Stimulated activated naive CD8-positive, alpha-beta T cell treated with anti-CD3 and anti-CD28 coated beads, Interleukin-15, Interleukin-2, amounts not matched to agents 100 ng/mL and 50 ng/mL, for 24 hours (primary cell): ENCODE data around the gene SLC47A1.

ENCODE experiments used
- H3K27ac Mint-ChIP-seq: one replicate; pipeline ENCODE4 v1.8.0; 2021; ENCODE audit warnings: mild to moderate bottlenecking, mixed read lengths
- H3K27me3 Mint-ChIP-seq: one replicate; pipeline ENCODE4 v1.8.0; 2021; ENCODE audit warnings: mixed read lengths
- H3K36me3 Mint-ChIP-seq: one replicate; pipeline ENCODE4 v1.8.0; 2021; ENCODE audit warnings: low read depth, mixed read lengths
- H3K4me1 Mint-ChIP-seq: one replicate; pipeline ENCODE4 v1.8.0; 2021; ENCODE audit warnings: low read depth, mixed read lengths
- H3K4me3 Mint-ChIP-seq: one replicate; pipeline ENCODE4 v1.8.0; 2021; ENCODE audit warnings: mild to moderate bottlenecking, mixed read lengths
- H3K9me3 Mint-ChIP-seq: one replicate; pipeline ENCODE4 v1.8.0; 2021; ENCODE audit warnings: mixed read lengths

The SLC47A1 gene

GRCh38 chr17:19590451-19590850 lies 56.8 kb downstream of the SLC47A1 start:
- Mint-ChIP-seq H3K4me1 (no peaks in the 10 kb centered on the region), H3K36me3 (no peaks in the 10 kb centered on the region), H3K9me3 (no peaks in the 10 kb centered on the region), H3K27me3 (no peaks in the 10 kb centered on the region), H3K4me3 (no peak overlapping the region), H3K27ac (no peak overlapping the region)

DNA sequence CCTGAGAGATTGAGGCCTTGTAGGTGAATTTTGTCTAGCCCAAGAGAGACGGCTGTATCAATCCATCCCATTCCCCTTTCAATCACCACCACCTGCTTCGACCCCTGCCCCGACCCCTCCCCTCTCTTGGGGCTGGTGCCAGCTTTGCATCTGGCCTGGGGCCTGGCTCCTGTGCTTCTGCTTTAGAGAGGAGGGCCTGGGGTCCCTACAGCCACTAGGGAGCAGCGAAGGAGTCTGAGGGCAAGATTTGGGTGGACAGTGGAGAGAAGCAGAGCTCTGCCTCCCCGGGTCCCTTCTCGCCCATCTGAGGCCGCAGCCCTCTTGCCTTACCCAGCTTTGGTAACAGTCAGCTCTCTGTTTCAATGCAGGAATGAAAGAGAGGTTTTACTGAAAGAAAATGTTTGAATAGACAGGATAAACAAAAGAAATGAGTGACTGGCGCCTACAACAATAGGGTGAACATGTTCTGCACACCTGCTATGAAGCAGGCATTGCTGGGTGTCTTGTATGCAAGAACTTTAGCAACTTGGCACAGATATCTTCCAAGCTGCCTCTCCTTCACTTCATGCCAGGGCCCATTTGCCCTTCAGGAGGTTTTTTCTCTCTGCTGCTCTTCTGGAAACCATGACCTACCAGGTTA lies 57.4 kb downstream of the SLC47A1 start:
- H3K4me3 Mint-ChIP-seq = no peak overlapping the region
- peaks cover under 1% of the 10 kb centered on the region for H3K27me3 Mint-ChIP-seq
- H3K4me1 Mint-ChIP-seq = no peaks in the 10 kb centered on the region
- H3K9me3 Mint-ChIP-seq = no peaks in the 10 kb centered on the region
- no peak overlapping the region for H3K27ac Mint-ChIP-seq
- no peaks in the 10 kb centered on the region for H3K36me3 Mint-ChIP-seq

DNA sequence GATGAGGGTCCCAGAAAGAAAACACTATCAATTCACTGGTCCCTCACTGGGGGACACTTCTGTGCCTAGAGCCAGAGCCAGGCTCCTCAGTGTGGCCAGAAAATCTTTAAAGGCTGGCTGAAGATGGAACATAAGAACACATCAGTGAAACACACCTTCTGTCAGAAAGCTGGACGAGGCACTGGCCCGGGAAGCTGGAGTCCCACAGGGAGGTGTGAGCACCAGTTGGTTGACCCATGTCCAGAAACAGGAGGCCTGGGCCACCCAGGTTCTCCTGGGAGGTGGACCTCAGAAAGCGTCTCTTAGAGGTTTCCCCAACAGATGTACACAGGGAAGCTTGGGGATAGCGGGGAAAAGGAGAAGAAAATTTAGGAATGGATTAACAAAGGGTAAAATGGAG lies 58.7 kb downstream of the SLC47A1 start:
- H3K4me3 Mint-ChIP-seq = no peak overlapping the region
- H3K27ac Mint-ChIP-seq = no peak overlapping the region
- peaks cover 3% of the 10 kb centered on the region for H3K27me3 Mint-ChIP-seq
- H3K36me3 Mint-ChIP-seq = no peaks in the 10 kb centered on the region
- H3K9me3 Mint-ChIP-seq = no peaks in the 10 kb centered on the region
- no peaks in the 10 kb centered on the region for H3K4me1 Mint-ChIP-seq

DNA sequence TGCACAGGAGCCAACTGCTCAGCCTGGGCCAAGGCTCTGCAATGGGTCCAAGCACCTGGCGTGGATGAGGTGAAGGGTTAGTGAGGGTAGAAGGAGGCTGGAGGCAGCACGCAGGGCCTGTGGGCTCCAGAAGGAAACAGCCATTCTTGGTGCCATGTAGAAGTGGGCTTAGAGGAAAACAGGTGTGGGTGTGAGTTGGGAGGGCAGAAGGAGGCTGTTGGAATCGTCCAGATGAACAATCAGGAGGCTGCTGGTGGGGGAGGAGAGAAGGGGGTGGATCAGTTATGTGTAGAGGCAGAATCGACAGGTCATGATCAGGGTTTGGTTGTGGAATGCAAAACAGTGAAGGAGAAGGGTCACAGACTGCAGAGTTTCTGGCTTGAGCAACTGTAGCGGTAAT lies 63.2 kb downstream of the SLC47A1 start:
- no peaks in the 10 kb centered on the region for H3K4me1 Mint-ChIP-seq
- H3K36me3 Mint-ChIP-seq = no peaks in the 10 kb centered on the region
- peaks cover 3% of the 10 kb centered on the region for H3K27me3 Mint-ChIP-seq
- no peak overlapping the region for H3K4me3 Mint-ChIP-seq
- H3K27ac Mint-ChIP-seq = no peak overlapping the region
- H3K9me3 Mint-ChIP-seq = no peaks in the 10 kb centered on the region

DNA sequence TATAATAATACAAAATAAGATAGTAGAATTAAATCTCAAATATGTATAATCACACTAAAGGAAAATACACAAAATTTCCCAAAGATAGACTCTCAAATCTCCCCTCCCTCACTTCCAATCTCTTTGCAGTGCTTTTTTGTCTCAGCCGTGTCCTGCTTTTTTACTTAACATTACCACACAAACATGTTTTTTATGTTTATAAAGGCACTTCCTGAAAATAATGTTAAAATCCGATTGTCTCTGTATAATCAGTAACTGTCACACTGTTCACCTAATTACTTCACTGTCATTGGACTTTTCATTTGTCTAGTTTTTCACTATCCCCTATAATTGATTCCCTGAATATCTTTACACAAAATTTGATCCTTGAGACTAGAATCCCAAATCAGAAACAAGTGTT lies 76.7 kb downstream of the SLC47A1 start:
- no peaks in the 10 kb centered on the region for H3K36me3 Mint-ChIP-seq
- H3K4me3 Mint-ChIP-seq = no peak overlapping the region
- no peak overlapping the region for H3K27ac Mint-ChIP-seq
- no peaks in the 10 kb centered on the region for H3K9me3 Mint-ChIP-seq
- no peaks in the 10 kb centered on the region for H3K4me1 Mint-ChIP-seq
- no peaks in the 10 kb centered on the region for H3K27me3 Mint-ChIP-seq

GRCh38 chr17:19610879-19611278 lies 77.2 kb downstream of the SLC47A1 start:
- H3K27me3 Mint-ChIP-seq = no peaks in the 10 kb centered on the region
- H3K27ac Mint-ChIP-seq = no peak overlapping the region
- H3K9me3 Mint-ChIP-seq = no peaks in the 10 kb centered on the region
- no peaks in the 10 kb centered on the region for H3K36me3 Mint-ChIP-seq
- no peaks in the 10 kb centered on the region for H3K4me1 Mint-ChIP-seq
- H3K4me3 Mint-ChIP-seq = no peak overlapping the region

DNA sequence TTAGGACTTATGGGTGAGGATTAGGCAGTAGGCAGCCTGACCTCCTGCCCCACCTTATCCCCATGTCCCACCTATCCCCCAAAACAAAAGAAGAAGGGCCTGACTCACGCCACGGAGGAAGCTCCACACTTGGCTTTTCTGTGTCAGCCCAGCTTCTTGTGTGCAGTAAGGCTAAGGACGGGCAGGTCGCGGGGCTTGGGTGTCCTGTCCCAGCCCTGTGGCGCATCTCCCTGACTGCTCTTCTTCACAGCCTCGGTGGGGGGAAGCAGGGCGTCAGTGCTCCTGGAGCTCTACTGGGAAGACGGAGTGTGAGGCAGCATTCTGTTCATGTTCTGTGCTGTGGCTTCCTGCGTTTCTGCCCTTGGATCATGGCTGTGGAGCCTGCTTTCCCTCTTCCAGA lies 80.3 kb downstream of the SLC47A1 start:
- no peaks in the 10 kb centered on the region for H3K4me1 Mint-ChIP-seq
- H3K4me3 Mint-ChIP-seq = no peak overlapping the region
- peaks cover 13% of the 10 kb centered on the region for H3K9me3 Mint-ChIP-seq
- H3K27ac Mint-ChIP-seq = no peak overlapping the region
- no peaks in the 10 kb centered on the region for H3K27me3 Mint-ChIP-seq
- peaks cover 12% of the 10 kb centered on the region for H3K36me3 Mint-ChIP-seq

DNA sequence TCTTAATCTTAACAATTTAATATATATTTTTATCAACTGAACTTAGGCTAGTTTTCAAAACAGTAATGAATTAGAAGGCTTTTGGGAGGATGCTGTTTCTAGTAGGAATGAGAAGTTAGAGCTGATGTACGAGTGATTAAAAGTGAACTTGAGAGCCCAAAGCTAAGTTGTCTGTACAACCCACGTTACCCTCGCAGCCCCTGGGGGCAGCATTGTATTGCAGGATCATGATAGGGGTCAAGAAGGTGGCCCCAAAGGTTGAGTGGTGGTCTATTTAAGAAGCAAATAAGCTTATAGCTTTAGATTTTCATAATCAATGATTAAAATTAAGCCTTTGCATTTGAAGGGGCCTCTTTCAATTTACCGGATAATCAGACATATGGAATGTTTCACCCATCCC lies 81.2 kb downstream of the SLC47A1 start:
- H3K4me3 Mint-ChIP-seq = no peak overlapping the region

GRCh38 chr17:19618015-19618414 lies 84.4 kb downstream of the SLC47A1 start:
- H3K9me3 Mint-ChIP-seq = peaks cover 24% of the 10 kb centered on the region
- H3K36me3 Mint-ChIP-seq = peaks cover 24% of the 10 kb centered on the region
- H3K4me1 Mint-ChIP-seq = no peaks in the 10 kb centered on the region
- H3K4me3 Mint-ChIP-seq = no peak overlapping the region
- peaks cover 3% of the 10 kb centered on the region for H3K27me3 Mint-ChIP-seq
- H3K27ac Mint-ChIP-seq = no peak overlapping the region

More for the DNA sequence above, 81.2 kb downstream of the SLC47A1 start:
- Mint-ChIP-seq H3K27me3 (no peaks in the 10 kb centered on the region), H3K4me1 (no peaks in the 10 kb centered on the region), H3K9me3 (peaks cover 22% of the 10 kb centered on the region), H3K36me3 (peaks cover 22% of the 10 kb centered on the region), H3K27ac (no peak overlapping the region)

- peaks cover 24% of the 10 kb centered on the region for H3K9me3 Mint-ChIP-seq
- H3K27me3 Mint-ChIP-seq = peaks cover 6% of the 10 kb centered on the region
- H3K36me3 Mint-ChIP-seq = peaks cover 24% of the 10 kb centered on the region
- no peak overlapping the region for H3K4me3 Mint-ChIP-seq
- H3K27ac Mint-ChIP-seq = no peak overlapping the region
- H3K4me1 Mint-ChIP-seq = no peaks in the 10 kb centered on the region
Observed at GRCh38 chr17:19619705-19620325, 86.2 kb downstream of the SLC47A1 start.

GRCh38 chr17:19621697-19622096 lies 88.0 kb downstream of the SLC47A1 start:
- H3K27me3 Mint-ChIP-seq = peaks cover 10% of the 10 kb centered on the region
- no peak overlapping the region for H3K4me3 Mint-ChIP-seq
- no peak overlapping the region for H3K27ac Mint-ChIP-seq
- H3K9me3 Mint-ChIP-seq = peaks cover 24% of the 10 kb centered on the region
- peaks cover 24% of the 10 kb centered on the region for H3K36me3 Mint-ChIP-seq
- no peaks in the 10 kb centered on the region for H3K4me1 Mint-ChIP-seq

GRCh38 chr17:19626079-19626478 lies 92.4 kb downstream of the SLC47A1 start:
- no peak overlapping the region for H3K4me3 Mint-ChIP-seq
- peaks cover 10% of the 10 kb centered on the region for H3K27me3 Mint-ChIP-seq
- H3K27ac Mint-ChIP-seq = no peak overlapping the region
- H3K9me3 Mint-ChIP-seq = no peaks in the 10 kb centered on the region
- H3K36me3 Mint-ChIP-seq = no peaks in the 10 kb centered on the region
- H3K4me1 Mint-ChIP-seq = no peaks in the 10 kb centered on the region
